Brain microvascular endothelial cell (primary cell): ENCODE measurements around the gene KRTAP10-4.
"Not testable (repeated sequence)": the region's sequence is repeated elsewhere in the genome, so short reads cannot be mapped to it uniquely, and the experiment has no call there.

ENCODE experiments used
- DNase-seq: peaks from one replicate; pipeline ENCODE4 v3.0.0-alpha.2; 2020
- H3K27ac ChIP-seq: fragments of 250-450 bp; sonication (Bioruptor Pico); 2 replicates; pipeline ENCODE4 v1.5.1; 2020; ENCODE audit warnings: mild to moderate bottlenecking, moderate library complexity
- H3K27me3 ChIP-seq: fragments of 250-450 bp; sonication (Bioruptor Pico); replicated peaks from 2 replicates; pipeline ENCODE4 v1.5.1; 2020; ENCODE audit warnings: mild to moderate bottlenecking
- H3K36me3 ChIP-seq: fragments of 250-450 bp; sonication (Bioruptor Pico); replicated peaks from 2 replicates; pipeline ENCODE4 v1.5.1; 2020; ENCODE audit warnings: mild to moderate bottlenecking
- H3K4me3 ChIP-seq: 2 replicates; pipeline ENCODE4 v1.5.1; 2011; ENCODE audit warnings: low read depth, mild to moderate bottlenecking, control low read depth, low read length, moderate library complexity
- in situ Hi-C: cut with HindIII; loops from 2 replicates; pipeline ENCODE4 v1.10.0; 2017; ENCODE audit warnings: low sequenced_read_pairs, low pct_ligation_motif_present
- TF ChIP-seq, protein P1 (sequence below): IDR thresholded peaks from 2 replicates; pipeline ENCODE4 v1.5.1; 2011; ENCODE audit warnings: low read depth, mild to moderate bottlenecking, moderate library complexity, low read length, control low read depth, inconsistent platforms; ENCODE audit errors: missing control alignments

Gene KRTAP10-4

DNA sequence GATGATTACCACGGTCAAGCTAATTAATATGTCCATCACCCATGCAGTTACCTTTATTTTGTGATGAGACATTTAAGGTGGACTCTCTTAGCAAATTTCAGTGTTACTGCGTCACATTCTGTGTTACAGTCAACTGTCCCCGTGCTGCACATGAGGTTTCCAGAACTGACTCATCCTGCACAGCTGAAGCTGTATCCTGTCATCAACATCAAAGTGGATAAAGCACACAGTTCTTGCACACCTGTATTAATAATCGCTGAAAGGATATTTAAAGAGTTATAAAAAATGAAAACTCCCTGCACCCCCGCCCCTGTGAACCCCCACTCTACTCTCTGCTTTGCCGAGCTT lies 10.2 kb downstream of the KRTAP10-4 start:
- TF ChIP-seq, protein P1, sequence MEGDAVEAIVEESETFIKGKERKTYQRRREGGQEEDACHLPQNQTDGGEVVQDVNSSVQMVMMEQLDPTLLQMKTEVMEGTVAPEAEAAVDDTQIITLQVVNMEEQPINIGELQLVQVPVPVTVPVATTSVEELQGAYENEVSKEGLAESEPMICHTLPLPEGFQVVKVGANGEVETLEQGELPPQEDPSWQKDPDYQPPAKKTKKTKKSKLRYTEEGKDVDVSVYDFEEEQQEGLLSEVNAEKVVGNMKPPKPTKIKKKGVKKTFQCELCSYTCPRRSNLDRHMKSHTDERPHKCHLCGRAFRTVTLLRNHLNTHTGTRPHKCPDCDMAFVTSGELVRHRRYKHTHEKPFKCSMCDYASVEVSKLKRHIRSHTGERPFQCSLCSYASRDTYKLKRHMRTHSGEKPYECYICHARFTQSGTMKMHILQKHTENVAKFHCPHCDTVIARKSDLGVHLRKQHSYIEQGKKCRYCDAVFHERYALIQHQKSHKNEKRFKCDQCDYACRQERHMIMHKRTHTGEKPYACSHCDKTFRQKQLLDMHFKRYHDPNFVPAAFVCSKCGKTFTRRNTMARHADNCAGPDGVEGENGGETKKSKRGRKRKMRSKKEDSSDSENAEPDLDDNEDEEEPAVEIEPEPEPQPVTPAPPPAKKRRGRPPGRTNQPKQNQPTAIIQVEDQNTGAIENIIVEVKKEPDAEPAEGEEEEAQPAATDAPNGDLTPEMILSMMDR: no peak
- DNase-seq: no peak
- Histone ChIP-seq H3K27me3 (no peaks in the 10 kb centered on the region), H3K4me3 (no peak overlapping the region), H3K36me3 (no peaks in the 10 kb centered on the region), H3K27ac (no peak overlapping the region)
- in situ Hi-C loops: no loop called here

DNA sequence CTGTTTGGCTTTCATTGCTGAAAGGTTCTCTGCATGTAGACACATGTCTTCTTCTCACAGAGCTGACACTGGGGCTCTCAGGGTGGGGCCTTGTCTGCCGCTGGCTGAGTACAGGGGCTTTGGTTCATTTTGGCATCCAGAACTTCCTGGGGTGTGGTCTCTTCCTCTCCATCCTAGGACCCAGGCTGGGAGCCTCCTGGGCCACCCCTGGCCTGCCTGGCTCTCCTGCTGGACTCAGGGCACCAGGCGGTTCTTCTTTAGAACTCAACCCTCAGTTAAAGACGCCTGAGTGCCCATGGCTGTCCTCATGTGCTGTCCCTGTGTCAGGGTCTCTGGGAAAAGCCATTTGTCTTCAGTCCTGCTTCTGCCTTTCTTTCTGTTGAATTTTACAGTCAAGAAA lies 12.4 kb downstream of the KRTAP10-4 start:
- Histone ChIP-seq H3K4me3 (no peak overlapping the region), H3K27ac (no peak overlapping the region), H3K36me3 (no peaks in the 10 kb centered on the region), H3K27me3 (no peaks in the 10 kb centered on the region)
- DNase-seq: no peak
- in situ Hi-C loops: no loop called here
- TF ChIP-seq, protein P1: no peak

DNA sequence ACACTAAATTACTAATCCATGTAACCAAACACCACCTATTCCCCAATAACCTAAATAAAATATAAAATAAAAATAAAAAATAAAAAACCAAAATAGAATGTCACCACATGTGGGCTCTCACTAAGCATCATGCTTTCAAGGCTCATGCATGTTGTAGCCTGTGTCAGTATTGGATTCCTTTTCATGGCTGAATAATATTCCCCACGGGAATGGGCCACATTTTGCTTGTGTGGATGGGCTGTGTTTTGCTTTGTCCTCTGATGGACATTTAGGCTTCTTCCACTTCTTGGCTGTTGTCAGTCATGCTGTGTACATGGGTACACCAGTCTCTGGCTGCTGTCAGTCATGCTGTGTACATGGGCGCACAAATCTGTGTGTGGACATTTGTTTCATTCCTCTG lies 15.6 kb downstream of the KRTAP10-4 start:
- Histone ChIP-seq H3K4me3 (no peak overlapping the region), H3K36me3 (no peaks in the 10 kb centered on the region), H3K27me3 (peaks cover 11% of the 10 kb centered on the region), H3K27ac (no peak overlapping the region)
- no peak for DNase-seq
- in situ Hi-C loops: no loop called here
- TF ChIP-seq, protein P1: no peak

DNA sequence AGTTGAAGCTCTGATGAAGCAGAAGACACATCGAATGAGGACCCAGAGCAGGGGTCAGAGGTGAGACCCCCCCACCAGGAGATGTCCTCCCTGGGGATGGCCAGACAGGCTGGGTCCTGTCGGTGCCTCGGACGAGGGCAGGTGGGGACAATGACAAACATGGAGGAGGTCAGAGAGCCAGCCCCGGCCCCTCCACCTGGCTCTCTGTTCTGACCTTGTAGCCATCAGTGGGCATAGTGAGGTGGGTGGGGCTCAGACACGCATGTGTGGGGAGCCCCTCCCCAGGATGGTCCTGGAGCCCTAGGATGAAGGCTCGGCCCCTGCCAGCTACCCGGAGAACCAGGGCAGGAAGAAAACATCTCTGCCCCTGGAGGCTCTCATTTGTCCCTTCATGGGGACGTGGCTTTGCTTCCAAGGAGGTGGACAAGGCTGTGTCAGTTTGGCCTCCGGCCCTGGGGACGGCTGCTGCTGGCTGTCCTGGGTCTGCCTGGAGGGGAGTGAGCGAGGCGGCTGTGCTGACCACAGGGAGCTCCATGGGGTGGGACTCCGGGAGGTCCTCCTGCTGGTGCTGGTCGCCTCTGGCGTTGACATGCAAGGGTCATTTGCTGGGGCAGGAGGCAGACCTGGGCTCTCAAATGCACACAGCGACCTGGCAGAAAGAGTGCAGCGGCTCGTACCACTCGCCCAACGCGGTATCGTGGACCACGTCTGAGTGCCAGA lies 16.2 kb downstream of the KRTAP10-4 start:
- Histone ChIP-seq H3K27ac (no peak overlapping the region), H3K4me3 (no peak overlapping the region), H3K36me3 (no peaks in the 10 kb centered on the region), H3K27me3 (peaks cover 11% of the 10 kb centered on the region)
- TF ChIP-seq, protein P1: no peak
- no peak for DNase-seq
- in situ Hi-C loops: no loop called here

DNA sequence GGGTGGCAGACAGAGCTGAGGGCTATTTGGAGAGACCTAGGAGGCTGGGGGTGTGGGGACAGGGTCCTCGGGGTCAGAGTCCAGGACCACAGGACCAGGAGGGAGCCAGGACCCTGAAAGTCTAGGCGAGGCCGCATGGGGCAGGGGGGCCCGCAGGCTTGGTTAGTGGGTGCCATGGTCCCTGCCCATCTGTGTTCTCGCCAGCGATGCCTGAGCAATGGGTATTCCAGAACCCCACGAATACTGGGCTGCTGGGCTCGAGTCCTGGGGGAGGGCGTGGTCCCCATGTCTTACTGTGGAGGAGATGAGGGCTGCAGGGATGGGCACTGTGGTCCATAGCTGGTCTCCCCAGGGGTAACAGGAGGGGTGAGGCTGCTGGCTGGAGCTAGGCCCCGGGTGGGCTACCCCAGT lies 16.8 kb downstream of the KRTAP10-4 start:
- H3K36me3 ChIP-seq: no peaks in the 10 kb centered on the region
- TF ChIP-seq, protein P1: no peak
- no peak for DNase-seq
- H3K27ac ChIP-seq: no peak overlapping the region
- no peak overlapping the region for H3K4me3 ChIP-seq
- H3K27me3 ChIP-seq: peaks cover 11% of the 10 kb centered on the region
- in situ Hi-C loops: no loop called here

DNA sequence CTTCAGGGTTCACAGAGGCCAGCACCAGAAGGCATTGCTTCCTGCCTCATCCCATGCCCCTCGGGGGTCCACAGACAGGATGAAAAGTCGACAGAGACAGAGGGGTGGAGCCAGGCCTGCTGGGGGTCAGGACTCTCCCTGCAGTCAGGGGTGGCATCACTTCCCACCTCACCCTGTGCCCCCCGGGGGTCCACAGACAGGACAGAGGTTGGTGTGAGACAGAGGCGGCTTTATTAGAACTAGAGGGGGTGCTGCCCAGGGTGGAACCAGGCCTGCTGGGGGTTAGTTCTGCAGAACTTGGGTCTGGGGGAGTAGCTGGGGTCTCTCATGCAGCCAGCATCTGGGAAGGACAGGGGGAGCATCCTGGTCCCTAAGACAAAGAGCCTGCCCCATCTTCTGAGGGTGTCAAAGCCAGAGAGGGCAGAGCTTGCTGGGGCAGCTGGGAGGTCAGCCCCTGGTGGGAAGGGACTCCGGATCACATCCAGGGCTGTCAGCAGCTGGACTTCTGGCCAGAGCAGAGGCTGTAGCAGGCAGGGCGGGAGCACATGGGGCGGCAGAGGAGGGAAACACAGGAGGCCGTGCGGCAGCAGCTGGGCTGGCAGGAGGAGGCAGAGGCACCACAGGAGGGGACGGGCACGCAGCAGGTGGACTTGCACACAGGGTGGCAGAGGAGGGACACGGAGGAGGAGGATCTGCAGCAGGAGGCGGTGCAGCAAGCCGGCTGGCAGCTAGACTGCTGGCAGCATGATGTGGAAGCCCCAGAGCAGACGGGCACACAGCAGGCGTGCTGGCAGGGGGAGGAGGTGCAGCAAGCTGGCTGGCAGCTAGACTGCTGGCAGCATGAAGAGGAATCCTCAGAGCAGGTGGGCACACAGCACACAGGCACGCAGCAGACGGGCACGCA lies 17.6 kb downstream of the KRTAP10-4 start:
- H3K27ac ChIP-seq, in situ Hi-C loops, DNase-seq: not testable (repeated sequence)

DNA sequence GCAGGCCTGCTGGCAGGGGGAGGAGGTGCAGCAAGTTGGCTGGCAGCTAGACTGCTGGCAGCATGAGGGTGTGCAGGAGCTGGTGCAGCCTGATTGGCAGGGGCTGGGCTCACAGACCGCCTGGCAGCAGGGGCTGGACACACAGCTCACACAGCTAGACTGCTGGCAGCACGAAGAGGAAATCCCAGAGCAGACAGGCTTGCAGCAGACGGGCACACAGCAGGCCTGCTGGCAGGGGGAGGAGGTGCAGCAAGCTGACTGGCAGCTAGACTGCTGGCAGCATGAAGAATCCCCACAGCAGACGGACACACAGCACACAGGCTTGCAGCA lies 18.2 kb downstream of the KRTAP10-4 start:
- H3K4me3 ChIP-seq, H3K36me3 ChIP-seq, DNase-seq, H3K27ac ChIP-seq, in situ Hi-C loops: not testable (repeated sequence)
- peaks cover 11% of the 10 kb centered on the region for H3K27me3 ChIP-seq

More for the DNA sequence above, 17.6 kb downstream of the KRTAP10-4 start:
- H3K4me3 ChIP-seq, H3K36me3 ChIP-seq: not testable (repeated sequence)
- peaks cover 11% of the 10 kb centered on the region for H3K27me3 ChIP-seq
